Gastroesophageal sphincter (tissue), 3 donors: Measurements from ENCODE around the gene SMCR8.
"Not testable (repeated sequence)": the region's sequence is repeated elsewhere in the genome, so short reads cannot be mapped to it uniquely, and the experiment has no call there.

Source experiments
- POLR2AphosphoS5 ChIP-seq: sonication (generic); formaldehyde crosslinking; IDR thresholded peaks from one replicate; pipeline ENCODE4 v1.6.1; 2017; ENCODE audit warnings: antibody characterized with exemption
- TF ChIP-seq, protein P1 (sequence below), 4 experiments: fragments of 200-600 bp in 2 of 4; fragments of 450-650 bp in 2 of 4; sonication (generic) in 1 of 4; IDR thresholded peaks; one replicate each; pipeline ENCODE4 v1.5.1; 2017 to 2019; ENCODE audit warnings: antibody characterized with exemption in 4 of 4, mild to moderate bottlenecking in 2 of 4, moderate library complexity in 2 of 4

DNA sequence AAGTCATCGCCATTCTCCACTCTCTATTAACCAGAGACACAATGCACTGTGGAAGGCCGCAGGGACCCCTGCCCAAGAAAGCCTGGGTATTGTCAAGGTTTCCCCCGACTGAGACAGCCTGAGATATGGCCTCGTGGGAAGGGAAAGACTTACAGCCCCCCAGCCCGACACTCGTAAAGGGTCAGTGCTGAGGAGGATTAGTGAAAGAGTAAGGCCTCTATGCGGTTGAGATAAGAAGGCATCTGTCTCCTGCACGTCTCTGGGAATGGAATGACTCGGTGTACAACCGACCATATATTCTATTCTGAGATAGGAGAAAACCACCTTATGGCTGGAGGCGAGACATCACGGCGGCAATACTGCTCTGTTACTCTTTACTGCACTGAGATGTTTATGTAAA, 11.9 kb upstream of the SMCR8 start:
- TF ChIP-seq, protein P1, sequence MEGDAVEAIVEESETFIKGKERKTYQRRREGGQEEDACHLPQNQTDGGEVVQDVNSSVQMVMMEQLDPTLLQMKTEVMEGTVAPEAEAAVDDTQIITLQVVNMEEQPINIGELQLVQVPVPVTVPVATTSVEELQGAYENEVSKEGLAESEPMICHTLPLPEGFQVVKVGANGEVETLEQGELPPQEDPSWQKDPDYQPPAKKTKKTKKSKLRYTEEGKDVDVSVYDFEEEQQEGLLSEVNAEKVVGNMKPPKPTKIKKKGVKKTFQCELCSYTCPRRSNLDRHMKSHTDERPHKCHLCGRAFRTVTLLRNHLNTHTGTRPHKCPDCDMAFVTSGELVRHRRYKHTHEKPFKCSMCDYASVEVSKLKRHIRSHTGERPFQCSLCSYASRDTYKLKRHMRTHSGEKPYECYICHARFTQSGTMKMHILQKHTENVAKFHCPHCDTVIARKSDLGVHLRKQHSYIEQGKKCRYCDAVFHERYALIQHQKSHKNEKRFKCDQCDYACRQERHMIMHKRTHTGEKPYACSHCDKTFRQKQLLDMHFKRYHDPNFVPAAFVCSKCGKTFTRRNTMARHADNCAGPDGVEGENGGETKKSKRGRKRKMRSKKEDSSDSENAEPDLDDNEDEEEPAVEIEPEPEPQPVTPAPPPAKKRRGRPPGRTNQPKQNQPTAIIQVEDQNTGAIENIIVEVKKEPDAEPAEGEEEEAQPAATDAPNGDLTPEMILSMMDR (IDR thresholded peaks at IDR 0.05), result not testable (repeated sequence)
- TF ChIP-seq POLR2AphosphoS5, result not testable (repeated sequence)
